KMS-11 (cell line): ENCODE data around the gene OXLD1.
A peak's percentile ranks its signal among the peaks of the same experiment; 100 is the strongest.

ENCODE experiments used
- H2AFZ ChIP-seq: fragments of 200-600 bp; sonication (generic); 2 replicates; pipeline ENCODE4 v1.6.1; 2016; ENCODE audit warnings: antibody characterized with exemption, mixed run types, low read depth
- H3K27ac ChIP-seq: fragments of 200-600 bp; sonication (generic); 2 replicates; pipeline ENCODE4 v1.6.1; 2016; ENCODE audit warnings: mild to moderate bottlenecking, mixed run types
- H3K27me3 ChIP-seq: fragments of 200-600 bp; sonication (generic); 2 replicates; pipeline ENCODE4 v1.6.1; 2017; ENCODE audit warnings: mild to moderate bottlenecking, low read depth, mixed run types, moderate library complexity; ENCODE audit not compliant: insufficient read depth
- H3K36me3 ChIP-seq: fragments of 200-600 bp; sonication (generic); 2 replicates; pipeline ENCODE4 v1.6.1; 2017; ENCODE audit warnings: mild to moderate bottlenecking, mixed run types; ENCODE audit not compliant: insufficient read depth
- H3K4me1 ChIP-seq: fragments of 200-600 bp; sonication (generic); 2 replicates; pipeline ENCODE4 v1.6.1; 2016; ENCODE audit warnings: mild to moderate bottlenecking, low read depth, mixed run types; ENCODE audit not compliant: poor library complexity, severe bottlenecking
- H3K4me2 ChIP-seq: fragments of 200-600 bp; sonication (generic); 2 replicates; pipeline ENCODE4 v1.7.0; 2016; ENCODE audit warnings: mild to moderate bottlenecking, mixed run types
- H3K4me3 ChIP-seq: fragments of 200-600 bp; sonication (generic); IDR thresholded peaks from 2 replicates; pipeline ENCODE4 v1.6.1; 2017; ENCODE audit warnings: low read depth, low read length, mixed read lengths; ENCODE audit not compliant: insufficient read depth
- H3K79me2 ChIP-seq: fragments of 200-600 bp; sonication (generic); 2 replicates; pipeline ENCODE4 v1.6.1; 2016; ENCODE audit warnings: low read depth, mixed run types; ENCODE audit not compliant: insufficient read depth
- H3K9ac ChIP-seq: fragments of 200-600 bp; sonication (generic); 2 replicates; pipeline ENCODE4 v1.6.1; 2016; ENCODE audit warnings: mild to moderate bottlenecking, mixed run types
- H4K20me1 ChIP-seq: fragments of 200-600 bp; sonication (generic); 2 replicates; pipeline ENCODE4 v1.6.1; 2016; ENCODE audit warnings: mild to moderate bottlenecking, mixed run types; ENCODE audit not compliant: insufficient read depth
- CTCF ChIP-seq: fragments of 200-600 bp; sonication (generic); conservative IDR thresholded peaks from 2 replicates; pipeline ENCODE4 v1.6.1; 2017; ENCODE audit warnings: low read depth, mild to moderate bottlenecking, antibody characterized with exemption, low read length, moderate library complexity, mixed read lengths

The OXLD1 gene

GRCh38 chr17:81710514-81711308 lies 44.3 kb upstream of the OXLD1 start:
- H3K4me3 ChIP-seq, result no peak overlapping the region
- peaks cover 7% of the 10 kb centered on the region; the same call in 1 of the 2 replicates for H3K36me3 ChIP-seq

GRCh38 chr17:81708739-81709185 lies 42.4 kb upstream of the OXLD1 start:
- Histone ChIP-seq H2AFZ (no peak overlapping the region), H3K4me3 (no peak overlapping the region), H3K9ac (no peak overlapping the region), H3K36me3 (peaks cover 7% of the 10 kb centered on the region; the same call in 1 of the 2 replicates), H3K4me2 (no peak overlapping the region), H3K27ac (no peak overlapping the region), H3K4me1 (peaks cover 39% of the 10 kb centered on the region), H4K20me1 (no peaks in the 10 kb centered on the region), H3K79me2 (peaks cover 40% of the 10 kb centered on the region), H3K27me3 (no peaks in the 10 kb centered on the region)
- TF ChIP-seq CTCF, result no peak

More at GRCh38 chr17:81710514-81711308, 44.3 kb upstream of the OXLD1 start:
- Histone ChIP-seq H3K79me2 (peaks cover 38% of the 10 kb centered on the region), H3K4me2 (peak overlapping the region; percentile 84), H3K27ac (peak overlapping the region; percentile 78; the same call in 1 of the 2 replicates), H2AFZ (no peak overlapping the region), H4K20me1 (no peaks in the 10 kb centered on the region), H3K4me1 (peaks cover 32% of the 10 kb centered on the region), H3K27me3 (no peaks in the 10 kb centered on the region), H3K9ac (peak overlapping the region; percentile 57; the same call in 1 of the 2 replicates)
- no peak for TF ChIP-seq CTCF

GRCh38 chr17:81707725-81708646 lies 41.6 kb upstream of the OXLD1 start:
- no peaks in the 10 kb centered on the region for H3K27me3 ChIP-seq
- H2AFZ ChIP-seq, result no peak overlapping the region
- no peak for TF ChIP-seq CTCF
- peaks cover 31% of the 10 kb centered on the region for H3K4me1 ChIP-seq
- no peak overlapping the region for H3K4me3 ChIP-seq
- peaks cover 40% of the 10 kb centered on the region for H3K79me2 ChIP-seq
- peaks cover 7% of the 10 kb centered on the region; the same call in 1 of the 2 replicates for H3K36me3 ChIP-seq
- no peak overlapping the region for H3K4me2 ChIP-seq
- no peak overlapping the region for H3K27ac ChIP-seq
- no peaks in the 10 kb centered on the region for H4K20me1 ChIP-seq
- no peak overlapping the region for H3K9ac ChIP-seq

- Histone ChIP-seq H3K79me2 (peaks cover 47% of the 10 kb centered on the region), H3K4me3 (no peak overlapping the region), H3K36me3 (peaks cover 7% of the 10 kb centered on the region; the same call in 1 of the 2 replicates), H2AFZ (no peak overlapping the region), H3K4me1 (peaks cover 32% of the 10 kb centered on the region), H4K20me1 (no peaks in the 10 kb centered on the region), H3K4me2 (no peak overlapping the region), H3K27me3 (no peaks in the 10 kb centered on the region), H3K9ac (no peak overlapping the region), H3K27ac (no peak overlapping the region)
- TF ChIP-seq CTCF, result no peak
Measured at GRCh38 chr17:81706757-81707624, 40.6 kb upstream of the OXLD1 start.
